WTC11 (cell line): Measurements from ENCODE around the gene MEN1.

Source experiments
- CTCF ChIP-seq: fragments of 200-600 bp; IDR thresholded peaks from 2 replicates; pipeline ENCODE4 v1.8.0; 2022; ENCODE audit warnings: antibody characterized with exemption
- ESRRA ChIP-seq: sonication (generic); formaldehyde crosslinking; IDR thresholded peaks from 2 replicates; pipeline ENCODE4 v1.8.1; 2022; ENCODE audit warnings: mild to moderate bottlenecking, missing genetic modification reagents, borderline replicate concordance
- NFE2L1 ChIP-seq: sonication (generic); formaldehyde crosslinking; IDR thresholded peaks from 2 replicates; pipeline ENCODE4 v1.8.1; 2023; ENCODE audit warnings: missing genetic modification reagents
- STAT6 ChIP-seq: sonication (generic); formaldehyde crosslinking; conservative IDR thresholded peaks from 2 replicates; pipeline ENCODE4 v1.8.1; 2023; ENCODE audit warnings: mild to moderate bottlenecking, low read depth, missing genetic modification reagents, moderate library complexity
- TCF7 ChIP-seq: sonication (generic); formaldehyde crosslinking; IDR thresholded peaks from 2 replicates; pipeline ENCODE4 v1.8.0; 2022; ENCODE audit warnings: mild to moderate bottlenecking, low read depth, missing genetic modification reagents, moderate library complexity
- ZNF219 ChIP-seq: sonication (generic); formaldehyde crosslinking; IDR thresholded peaks from 2 replicates; pipeline ENCODE4 v1.8.0; 2023; ENCODE audit warnings: missing genetic modification reagents, mild to moderate bottlenecking, borderline replicate concordance
- ZNF232 ChIP-seq: sonication (generic); formaldehyde crosslinking; IDR thresholded peaks from 2 replicates; pipeline ENCODE4 v1.8.0; 2022; ENCODE audit warnings: mild to moderate bottlenecking, missing genetic modification reagents
- ZSCAN18 ChIP-seq: fragments of 250-450 bp; sonication (Bioruptor Pico); IDR thresholded peaks from 2 replicates; pipeline ENCODE4 v2.1.2; 2022; ENCODE audit warnings: mild to moderate bottlenecking, moderate library complexity

- no peak for TF ChIP-seq ZNF232 (CRISPR knock-in tag)
- TF ChIP-seq CTCF: no peak
- TF ChIP-seq NFE2L1: no peak
- no peak for TF ChIP-seq ESRRA (CRISPR knock-in tag)
- no peak for TF ChIP-seq ZSCAN18 (CRISPR knock-in tag)
- no peak for TF ChIP-seq ZNF219 (CRISPR knock-in tag)
- TF ChIP-seq TCF7 (CRISPR knock-in tag): no peak
- TF ChIP-seq STAT6 (CRISPR knock-in tag): no peak
Measured at GRCh38 chr11:64774144-64774543, 36.2 kb downstream of the MEN1 start.
